CD4-positive, alpha-beta memory T cell (primary cell): ENCODE measurements around the gene CTPS2. TPM values are rescaled to one million over a fixed set of nuclear protein-coding genes. Genes with fewer than 3 reads are reported as not detected.
A peak's percentile ranks its signal among the peaks of the same experiment; 100 is the strongest.
"Not testable (repeated sequence)": the region's sequence is repeated elsewhere in the genome, so short reads cannot be mapped to it uniquely, and the experiment has no call there.

ENCODE experiments used
- CTCF ChIA-PET: fragments of 350-600 bp; sonication (Branson Sonifier 250); formaldehyde crosslinking; loops from one replicate; lab custom pipeline; 2021; ENCODE audit warnings: inconsistent platforms; ENCODE audit not compliant: partially characterized antibody; lab: Charles Lee
- POLR2A ChIA-PET: fragments of 350-600 bp; sonication (Branson Sonifier 250); formaldehyde crosslinking; loops from one replicate; lab custom pipeline; 2021; ENCODE audit not compliant: partially characterized antibody; lab: Charles Lee
- DNase-seq, 5 donors: peaks; one replicate each; pipeline versions ENCODE4 v3.0.0 to v3.0.0-alpha.2; 2020 to 2022; ENCODE audit warnings: mixed read lengths in 1 of 5
- H3K27ac ChIP-seq: one replicate; pipeline ENCODE4 v1.7.0; 2013; ENCODE audit warnings: low read depth, low read length
- H3K27me3 ChIP-seq: 2 replicates; pipeline ENCODE4 v1.7.0; 2013; ENCODE audit warnings: mild to moderate bottlenecking, low read length, moderate library complexity; ENCODE audit not compliant: insufficient read depth
- H3K36me3 ChIP-seq: 2 replicates; pipeline ENCODE4 v1.7.0; 2013; ENCODE audit warnings: mild to moderate bottlenecking, low read length, moderate library complexity; ENCODE audit not compliant: insufficient read depth
- H3K4me1 ChIP-seq: 2 replicates; pipeline ENCODE4 v1.7.0; 2013; ENCODE audit warnings: mild to moderate bottlenecking, low read length, moderate library complexity; ENCODE audit not compliant: insufficient read depth
- H3K4me3 ChIP-seq, 2 donors: one replicate each; pipeline ENCODE4 v1.7.0; 2013; ENCODE audit warnings: low read length in 2 of 2, mild to moderate bottlenecking in 1 of 2
- H3K9me3 ChIP-seq, 2 donors: one replicate each; pipeline ENCODE4 v1.7.0; 2013; ENCODE audit warnings: low read length in 2 of 2, control low read depth in 1 of 2; ENCODE audit not compliant: control insufficient read depth in 1 of 2
- H3K27ac Mint-ChIP-seq, 7 donors: one replicate each; pipeline ENCODE4 v1.8.0; 2020 to 2021; ENCODE audit warnings: mixed read lengths in 7 of 7, mild to moderate bottlenecking in 6 of 7, inconsistent platforms in 3 of 7, moderate library complexity in 3 of 7
- H3K27me3 Mint-ChIP-seq, 2 donors: one replicate each; pipeline ENCODE4 v1.8.0; 2020 to 2021; ENCODE audit warnings: mixed read lengths in 2 of 2
- H3K36me3 Mint-ChIP-seq, 2 donors: one replicate each; pipeline ENCODE4 v1.8.0; 2020 to 2021; ENCODE audit warnings: mixed read lengths in 2 of 2, inconsistent platforms in 1 of 2, mild to moderate bottlenecking in 1 of 2
- H3K4me1 Mint-ChIP-seq, 4 donors: one replicate each; pipeline ENCODE4 v1.8.0; 2020 to 2021; ENCODE audit warnings: mixed read lengths in 4 of 4, mild to moderate bottlenecking in 1 of 4
- H3K4me3 Mint-ChIP-seq, 8 donors: one replicate each; pipeline ENCODE4 v1.8.0; 2020 to 2021; ENCODE audit warnings: mixed read lengths in 8 of 8, mild to moderate bottlenecking in 7 of 8, moderate library complexity in 6 of 8, inconsistent platforms in 3 of 8
- H3K9me3 Mint-ChIP-seq, 8 donors: one replicate each; pipeline ENCODE4 v1.8.0; 2020 to 2021; ENCODE audit warnings: mixed read lengths in 8 of 8, mild to moderate bottlenecking in 5 of 8, inconsistent platforms in 3 of 8, moderate library complexity in 1 of 8
- intact Hi-C: fragments of 100-400 bp; cut with micrococcal nuclease; formaldehyde crosslinking; loops from one replicate; pipeline ENCODE4 v1.15.1; 2023
- polyA plus RNA-seq, 2 donors: library from polyadenylated mRNA; unstranded; fragments of 300-500 nt; fragmentation: Illumina TruSeq; gene quantifications; one replicate each; pipeline ENCODE4 v1.2.3, GENCODE V29; 2021
- total RNA-seq, 2 experiments: library from RNA; stranded (reverse); gene quantifications; one replicate each; pipeline ENCODE4 v1.2.3, GENCODE V29; 2021

Gene CTPS2
- total and polyA plus RNA-seq, 4 experiments from 2014 or later, result 3.8 to 7.2 (median 5.5) TPM

GRCh38 chrX:16715638-16716037, 3.2 kb upstream of the CTPS2 start:
- H3K4me1 Mint-ChIP-seq, result peaks cover 13 to 40% (median 29%) of the 10 kb centered on the region in 4 donors
- CTCF ChIA-PET, H3K27me3 Mint-ChIP-seq, H3K4me1 ChIP-seq, H3K27me3 ChIP-seq, H3K27ac ChIP-seq, H3K4me3 Mint-ChIP-seq, H3K36me3 ChIP-seq, H3K9me3 ChIP-seq, H3K9me3 Mint-ChIP-seq, H3K4me3 ChIP-seq, POLR2A ChIA-PET, DNase-seq: not testable (repeated sequence)
- intact Hi-C loops, result loop anchor here (5.0 to 10.0 kb wide), 4 partner anchors 157 to 1841 kb away; partner anchors contain the start of genes AP1S2, FANCB, MOSPD2 and RBBP7
- H3K27ac Mint-ChIP-seq, result peak overlapping the region in 1 of 7 donors; percentile 83
- H3K36me3 Mint-ChIP-seq, result peaks cover 0 to 11% of the 10 kb centered on the region in 2 donors

- H3K9me3 Mint-ChIP-seq, result peaks cover 0 to 5% (median 0%) of the 10 kb centered on the region in 8 donors
- peak overlapping the region in 1 of 8 donors; percentile 43 for H3K4me3 Mint-ChIP-seq
These were observed 2.0 kb upstream of the CTPS2 start for GRCh38 chrX:16714504-16714903.

GRCh38 chrX:16711893-16712547, 449 bp downstream of the CTPS2 start:
- peak overlapping the region in 1 of 2 donors; percentile 60 for H3K4me3 ChIP-seq
- peak in 2 of 5 donors; percentile 11 to 16 for DNase-seq
- Mint-ChIP-seq H3K27ac (peak overlapping the region; percentile 78 to 93 (median 87)), H3K27me3 (no peaks in the 10 kb centered on the region), H3K36me3 (peaks cover 0 to 2% of the 10 kb centered on the region in 2 donors), H3K4me3 (peak overlapping the region; percentile 86 to 92 (median 88)), H3K9me3 (peaks cover 0 to 2% (median 0%) of the 10 kb centered on the region in 8 donors), H3K4me1 (peaks cover 9 to 22% (median 13%) of the 10 kb centered on the region in 4 donors)
- no peaks in the 10 kb centered on the region for H3K27me3 ChIP-seq
- ChIA-PET CTCF (no interaction called here), POLR2A (interaction anchor here (1.0 kb wide), 1 partner anchor 235 kb away, joined by 3 read pairs; the partner anchor contains the start of gene REPS2)
- peak overlapping the region; percentile 41 for H3K27ac ChIP-seq
- H3K36me3 ChIP-seq, result no peaks in the 10 kb centered on the region
- no peaks in the 10 kb centered on the region for H3K4me1 ChIP-seq
- intact Hi-C loops, result loop anchor here (10.0 kb wide), 2 partner anchors 857 to 1837 kb away; partner anchors contain the start of genes AP1S2, FANCB and MOSPD2
- H3K9me3 ChIP-seq, result no peaks in the 10 kb centered on the region

More at GRCh38 chrX:16714504-16714903, 2.0 kb upstream of the CTPS2 start:
- no peak overlapping the region for H3K4me3 ChIP-seq
- H3K27ac ChIP-seq, result no peak overlapping the region
- H3K36me3 ChIP-seq, result no peaks in the 10 kb centered on the region
- no peaks in the 10 kb centered on the region for H3K4me1 ChIP-seq
- peaks cover 0 to 8% of the 10 kb centered on the region in 2 donors for H3K36me3 Mint-ChIP-seq
- H3K4me1 Mint-ChIP-seq, result peaks cover 9 to 30% (median 23%) of the 10 kb centered on the region in 4 donors
- no peaks in the 10 kb centered on the region for H3K27me3 Mint-ChIP-seq
- H3K9me3 ChIP-seq, result no peaks in the 10 kb centered on the region
- peak overlapping the region in 4 of 7 donors; percentile 50 to 87 (median 72) for H3K27ac Mint-ChIP-seq
- no peaks in the 10 kb centered on the region for H3K27me3 ChIP-seq
- intact Hi-C loops, result loop anchor here (10.0 kb wide), 2 partner anchors 860 to 1840 kb away; partner anchors contain the start of genes AP1S2, FANCB and MOSPD2
- CTCF ChIA-PET, result no interaction called here
- DNase-seq, result no peak
- POLR2A ChIA-PET, result no interaction called here

GRCh38 chrX:16711219-16711811, 1.2 kb downstream of the CTPS2 start:
- DNase-seq, result no peak
- Mint-ChIP-seq H3K27me3 (no peaks in the 10 kb centered on the region), H3K9me3 (peaks cover 0 to 2% (median 0%) of the 10 kb centered on the region in 8 donors), H3K27ac (peak overlapping the region; percentile 71 to 92 (median 87)), H3K4me3 (peak overlapping the region; percentile 77 to 92 (median 84)), H3K4me1 (peaks cover 9 to 22% (median 13%) of the 10 kb centered on the region in 4 donors), H3K36me3 (peaks cover 0 to 2% of the 10 kb centered on the region in 2 donors)
- H3K4me1 ChIP-seq, result no peaks in the 10 kb centered on the region
- H3K27me3 ChIP-seq, result no peaks in the 10 kb centered on the region
- peak overlapping the region; percentile 41 for H3K27ac ChIP-seq
- intact Hi-C loops, result loop anchor here (10.0 kb wide), 2 partner anchors 857 to 1837 kb away; partner anchors contain the start of genes AP1S2, FANCB and MOSPD2
- H3K9me3 ChIP-seq, result no peaks in the 10 kb centered on the region
- CTCF ChIA-PET, result no interaction called here
- H3K4me3 ChIP-seq, result no peak overlapping the region
- no peaks in the 10 kb centered on the region for H3K36me3 ChIP-seq
- POLR2A ChIA-PET, result no interaction called here

GRCh38 chrX:16708016-16708415, 4.5 kb downstream of the CTPS2 start:
- Histone ChIP-seq H3K4me3 (no peak overlapping the region), H3K36me3 (no peaks in the 10 kb centered on the region), H3K4me1 (no peaks in the 10 kb centered on the region), H3K27ac (no peak overlapping the region), H3K9me3 (no peaks in the 10 kb centered on the region), H3K27me3 (no peaks in the 10 kb centered on the region)
- CTCF ChIA-PET, result no interaction called here
- Mint-ChIP-seq H3K4me1 (peaks cover 7 to 22% (median 13%) of the 10 kb centered on the region in 4 donors), H3K9me3 (no peaks in the 10 kb centered on the region), H3K36me3 (peaks cover 0 to 2% of the 10 kb centered on the region in 2 donors), H3K27ac (no peak overlapping the region), H3K27me3 (no peaks in the 10 kb centered on the region), H3K4me3 (no peak overlapping the region)
- POLR2A ChIA-PET, result no interaction called here
- DNase-seq, result no peak
- intact Hi-C loops, result no loop called here

GRCh38 chrX:16705370-16705769, 7.1 kb downstream of the CTPS2 start:
- POLR2A ChIA-PET, result no interaction called here
- intact Hi-C loops, result no loop called here
- Histone ChIP-seq H3K36me3 (no peaks in the 10 kb centered on the region), H3K4me1 (no peaks in the 10 kb centered on the region), H3K27me3 (no peaks in the 10 kb centered on the region), H3K4me3 (no peak overlapping the region), H3K9me3 (no peaks in the 10 kb centered on the region), H3K27ac (no peak overlapping the region)
- CTCF ChIA-PET, result no interaction called here
- Mint-ChIP-seq H3K27me3 (no peaks in the 10 kb centered on the region), H3K36me3 (no peaks in the 10 kb centered on the region), H3K4me3 (no peak overlapping the region), H3K27ac (no peak overlapping the region), H3K4me1 (peaks cover 0 to 4% (median 0%) of the 10 kb centered on the region in 4 donors), H3K9me3 (no peaks in the 10 kb centered on the region)
- no peak for DNase-seq
